Measurements from ENCODE around the gene TUSC2. TPM values are rescaled to one million over a fixed set of nuclear protein-coding genes. Genes with fewer than 3 reads are reported as not detected.

The TUSC2 gene
- total RNA-seq, 1 experiment from 2014 or later = 33.5 TPM

DNA sequence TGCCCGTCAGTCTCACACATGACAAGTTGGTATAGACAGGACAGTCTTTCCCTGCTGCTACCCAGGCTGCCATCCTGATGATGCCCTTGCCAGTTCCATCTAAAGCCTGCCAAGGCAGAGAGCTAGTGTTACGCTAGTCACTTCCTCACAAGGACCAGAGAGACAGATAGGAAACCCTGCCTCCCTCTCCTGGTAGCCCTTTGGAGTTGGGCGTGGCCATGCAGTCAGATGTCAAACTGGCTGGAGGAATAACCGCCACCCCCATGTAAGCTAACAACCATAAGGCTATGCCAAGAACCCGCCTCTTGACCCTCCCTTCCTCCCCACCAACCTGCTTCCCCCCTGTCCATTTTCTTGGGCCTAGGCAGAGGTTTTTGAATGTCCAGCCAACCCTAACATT lies 28.5 kb upstream of the TUSC2 start:
- H3K4me3 Mint-ChIP-seq = peak overlapping the region in 1 of 2 experiments; percentile 42; a peak in 3 of 5 replicates

More for the DNA sequence above, 28.5 kb upstream of the TUSC2 start:
- Histone ChIP-seq H4K5ac (ENCODE audit: insufficient read length, low read depth, low read length) (no peak overlapping the region), H2BK120ac (ENCODE audit: low read depth, low read length, poor library complexity, severe bottlenecking) (no peak overlapping the region), H3K23ac (ENCODE audit: insufficient read length, low read depth, low read length) (no peak overlapping the region), H3T11ph (ENCODE audit: low read length) (no peak overlapping the region), H3K79me2 (ENCODE audit: insufficient read depth, low read length) (peaks cover 9% of the 10 kb centered on the region; the same call in 1 of the 2 replicates), H3K4ac (ENCODE audit: low read depth, low read length) (no peak overlapping the region), H2BK15ac (ENCODE audit: low read depth, low read length) (no peak overlapping the region), H3K4me2 (ENCODE audit: insufficient read depth, insufficient read length, low read length) (no peak overlapping the region), H3K79me1 (ENCODE audit: insufficient read depth, low read depth, low read length, poor library complexity, severe bottlenecking) (peaks cover 6% of the 10 kb centered on the region), H4K8ac (replicated peaks; ENCODE audit: insufficient read length, low read depth, low read length) (no peak overlapping the region), H2BK20ac (ENCODE audit: low read depth, low read length, poor library complexity, severe bottlenecking) (no peak overlapping the region), H3K27ac (ENCODE audit: insufficient read length, low read depth, low read length) (no peak overlapping the region), H3K9ac (ENCODE audit: extremely low read depth, insufficient read length, low read length) (no peak overlapping the region), H3K4me1 (ENCODE audit: insufficient read depth, low read length) (peaks cover 4% of the 10 kb centered on the region; the same call in 1 of the 2 replicates), H4K91ac (ENCODE audit: insufficient read length, low read depth, low read length) (no peak overlapping the region), H3K14ac (ENCODE audit: insufficient read depth, low read length) (no peak overlapping the region), H2AFZ (ENCODE audit: low read length) (no peak overlapping the region), H2AK5ac (ENCODE audit: insufficient read length, low read length) (no peak overlapping the region), H3K27me3 (ENCODE audit: insufficient read depth, low read length) (no peaks in the 10 kb centered on the region), H3K56ac (ENCODE audit: insufficient read length, low read depth, low read length) (no peak overlapping the region), H2BK12ac (ENCODE audit: insufficient read length, low read depth, low read length) (no peak overlapping the region), H4K20me1 (ENCODE audit: control insufficient read depth, insufficient read depth, insufficient read length) (no peaks in the 10 kb centered on the region), H3K18ac (ENCODE audit: insufficient read length, low read depth, low read length) (no peak overlapping the region), H3K23me2 (ENCODE audit: insufficient read length, low read depth, low read length, poor library complexity, severe bottlenecking) (peaks cover 5% of the 10 kb centered on the region), H3K9me3 (ENCODE audit: control insufficient read depth, low read depth, low read length) (no peaks in the 10 kb centered on the region), H2BK5ac (ENCODE audit: insufficient read length, low read length) (no peak overlapping the region)
- Mint-ChIP-seq H3K4me1 (peaks cover 29 to 32% of the 10 kb centered on the region in 2 experiments), H3K9me3 (no peaks in the 10 kb centered on the region), H3K27ac (no peak overlapping the region), H3K36me3 (ENCODE audit: insufficient read depth in 1 of 3, low read depth in 3 of 3) (peaks cover 13 to 28% (median 27%) of the 10 kb centered on the region in 3 experiments), H3K27me3 (ENCODE audit: low read depth) (no peaks in the 10 kb centered on the region; the same call in 1 of the 2 replicates)
- no CpG with 5 or more reads among the region's 5 CpGs for WGBS (ENCODE audit: extremely low coverage, insufficient read length, low lambda C conversion rate)
- DNase-seq = no peak
- TF ChIP-seq CTCF (conservative IDR thresholded peaks at IDR 0.05) = no peak

Measured in H9 (cell line).